Gastrocnemius medialis (tissue), 4 donors: ENCODE measurements around the gene CDK18.

ENCODE experiments used
- POLR2A ChIP-seq, 2 donors: fragments of 450-650 bp; IDR thresholded peaks; one replicate each; pipeline ENCODE4 v1.6.1; 2017; ENCODE audit warnings: antibody characterized with exemption in 2 of 2, mild to moderate bottlenecking in 2 of 2, moderate library complexity in 2 of 2
- TF ChIP-seq, protein P1 (sequence below), 5 experiments: fragments of 450-650 bp in 3 of 5; fragments of 200-600 bp in 2 of 5; sonication (generic) in 2 of 5; IDR thresholded peaks in 4 of 5; conservative IDR thresholded peaks in 1 of 5; 1 replicate in 4 of 5; 2 replicates in 1 of 5; pipeline ENCODE4 v1.5.1; 2016 to 2019; ENCODE audit warnings: antibody characterized with exemption in 5 of 5, mild to moderate bottlenecking in 3 of 5, moderate library complexity in 3 of 5

DNA sequence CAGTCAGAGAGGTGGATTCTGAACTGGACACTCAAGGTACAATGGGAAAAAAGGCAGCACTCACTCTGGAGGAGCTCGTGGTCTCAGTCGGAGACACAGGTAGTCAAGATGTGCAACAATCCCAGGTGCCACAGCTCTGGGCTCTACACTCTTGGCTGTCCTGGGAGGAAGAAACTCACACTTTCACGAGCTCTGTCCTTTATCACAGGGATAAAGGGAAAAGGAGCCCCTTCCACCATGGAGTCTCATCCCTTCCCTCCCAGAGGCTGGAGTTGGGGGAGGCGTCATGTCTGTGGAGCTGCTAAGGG is 20.3 kb downstream of the CDK18 start:
- TF ChIP-seq, protein P1, sequence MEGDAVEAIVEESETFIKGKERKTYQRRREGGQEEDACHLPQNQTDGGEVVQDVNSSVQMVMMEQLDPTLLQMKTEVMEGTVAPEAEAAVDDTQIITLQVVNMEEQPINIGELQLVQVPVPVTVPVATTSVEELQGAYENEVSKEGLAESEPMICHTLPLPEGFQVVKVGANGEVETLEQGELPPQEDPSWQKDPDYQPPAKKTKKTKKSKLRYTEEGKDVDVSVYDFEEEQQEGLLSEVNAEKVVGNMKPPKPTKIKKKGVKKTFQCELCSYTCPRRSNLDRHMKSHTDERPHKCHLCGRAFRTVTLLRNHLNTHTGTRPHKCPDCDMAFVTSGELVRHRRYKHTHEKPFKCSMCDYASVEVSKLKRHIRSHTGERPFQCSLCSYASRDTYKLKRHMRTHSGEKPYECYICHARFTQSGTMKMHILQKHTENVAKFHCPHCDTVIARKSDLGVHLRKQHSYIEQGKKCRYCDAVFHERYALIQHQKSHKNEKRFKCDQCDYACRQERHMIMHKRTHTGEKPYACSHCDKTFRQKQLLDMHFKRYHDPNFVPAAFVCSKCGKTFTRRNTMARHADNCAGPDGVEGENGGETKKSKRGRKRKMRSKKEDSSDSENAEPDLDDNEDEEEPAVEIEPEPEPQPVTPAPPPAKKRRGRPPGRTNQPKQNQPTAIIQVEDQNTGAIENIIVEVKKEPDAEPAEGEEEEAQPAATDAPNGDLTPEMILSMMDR (IDR thresholded peaks at IDR 0.05 in 4 of 5, conservative IDR thresholded peaks at IDR 0.05 in 1 of 5), result no peak
- TF ChIP-seq POLR2A (IDR thresholded peaks at IDR 0.05), result no peak
